ENCODE measurements around the gene LRMDA. TPM values are rescaled to one million over a fixed set of nuclear protein-coding genes. Genes with fewer than 3 reads are reported as not detected.

LRMDA gene
- total RNA-seq, 1 donor from 2014 or later, result not detected

DNA sequence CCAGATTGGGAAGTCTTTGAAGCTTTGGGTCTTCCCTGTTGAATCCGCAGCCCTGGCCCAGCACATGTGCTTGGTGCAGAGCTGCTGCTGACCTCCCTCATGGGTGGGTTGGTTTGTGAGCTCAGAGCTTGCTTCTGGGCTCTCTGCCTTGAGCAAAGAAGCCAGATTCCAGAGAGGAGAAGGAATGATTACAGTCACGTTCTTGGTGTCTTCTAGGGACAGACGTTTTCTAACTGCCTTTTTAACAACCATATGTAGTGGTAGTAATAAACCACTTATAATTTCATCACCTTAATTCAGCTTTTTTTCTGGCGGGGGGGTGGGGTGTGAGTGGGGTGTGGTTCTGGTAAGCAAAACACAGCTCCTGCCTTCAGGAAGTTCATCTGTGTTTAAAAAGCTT lies 39.5 kb downstream of the LRMDA start:
- intact Hi-C loops (cut with micrococcal nuclease), result no loop called here

DNA sequence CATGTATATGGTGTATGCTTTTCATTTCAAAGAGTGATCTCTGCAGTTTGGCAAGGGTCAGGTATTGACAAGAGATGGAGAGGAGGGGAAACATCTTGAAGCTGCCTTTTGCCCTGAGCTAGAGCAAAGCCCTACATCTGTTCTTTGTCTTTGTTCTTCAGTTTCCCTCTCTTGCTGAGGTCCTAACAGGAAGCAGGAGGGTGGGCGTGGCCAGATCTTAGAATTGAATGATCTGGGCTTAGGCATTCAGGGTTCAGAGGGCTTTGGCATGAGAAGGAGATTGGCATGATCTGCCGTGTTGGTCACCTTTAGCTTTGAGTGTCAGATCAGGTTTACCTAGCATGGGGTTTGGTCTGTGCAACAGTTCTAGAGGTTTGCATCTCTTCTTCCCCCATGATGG lies 41.3 kb downstream of the LRMDA start:
- intact Hi-C loops (cut with micrococcal nuclease), result no loop called here

DNA sequence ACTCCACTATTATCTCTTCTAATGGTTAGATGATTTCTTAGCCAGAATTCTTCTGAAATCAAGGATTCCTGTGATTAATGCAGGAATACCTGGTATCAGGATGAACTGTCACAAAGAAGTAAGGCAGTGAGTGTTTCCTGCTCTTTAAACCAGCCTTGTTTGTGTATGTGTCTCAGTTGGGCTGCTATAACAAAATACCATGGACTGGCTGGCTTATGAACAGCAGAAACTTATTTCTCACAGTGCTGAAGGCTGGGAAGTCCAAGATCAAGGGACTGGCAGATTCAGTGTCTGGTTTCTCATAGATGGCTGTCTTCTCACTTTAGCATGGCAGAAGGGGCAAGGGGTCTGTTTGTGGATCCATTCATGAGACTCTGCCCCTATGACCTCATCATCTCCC lies 42.7 kb downstream of the LRMDA start:
- intact Hi-C loops (cut with micrococcal nuclease), result no loop called here

DNA sequence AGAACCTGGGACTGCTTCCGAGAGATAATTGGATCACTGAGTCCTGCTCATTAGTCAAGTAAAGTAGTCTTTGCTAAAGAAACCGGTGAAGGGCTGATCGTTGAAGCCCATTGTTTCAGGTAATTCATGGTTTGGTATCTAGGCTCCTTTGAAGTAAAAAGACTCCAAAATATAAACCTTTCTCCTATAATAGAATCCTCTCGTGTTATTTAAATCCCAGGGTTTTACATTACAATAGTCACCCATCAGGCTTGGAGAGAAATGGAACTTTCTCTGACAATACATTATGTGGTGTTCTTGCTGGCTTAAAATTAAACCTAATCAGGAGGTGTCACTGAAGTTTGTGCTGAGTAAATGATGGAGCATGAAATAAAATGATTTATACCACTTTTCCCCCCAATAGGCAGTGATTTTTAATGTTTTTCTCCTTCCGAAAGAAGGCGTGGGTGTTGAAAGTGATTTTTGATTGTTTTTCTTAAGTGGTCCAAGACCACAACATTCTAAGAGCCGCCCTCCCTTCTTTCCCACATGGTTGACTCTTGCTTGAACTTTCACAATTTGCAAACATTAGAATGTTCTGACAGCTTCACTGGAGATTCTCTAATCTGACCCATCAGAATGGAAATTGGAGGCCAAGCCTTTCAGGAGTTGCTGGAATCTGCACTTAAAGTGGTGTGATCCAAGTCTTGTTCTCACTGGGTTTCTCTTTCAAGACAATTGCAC lies 44.2 kb downstream of the LRMDA start:
- intact Hi-C loops (cut with micrococcal nuclease), result no loop called here

DNA sequence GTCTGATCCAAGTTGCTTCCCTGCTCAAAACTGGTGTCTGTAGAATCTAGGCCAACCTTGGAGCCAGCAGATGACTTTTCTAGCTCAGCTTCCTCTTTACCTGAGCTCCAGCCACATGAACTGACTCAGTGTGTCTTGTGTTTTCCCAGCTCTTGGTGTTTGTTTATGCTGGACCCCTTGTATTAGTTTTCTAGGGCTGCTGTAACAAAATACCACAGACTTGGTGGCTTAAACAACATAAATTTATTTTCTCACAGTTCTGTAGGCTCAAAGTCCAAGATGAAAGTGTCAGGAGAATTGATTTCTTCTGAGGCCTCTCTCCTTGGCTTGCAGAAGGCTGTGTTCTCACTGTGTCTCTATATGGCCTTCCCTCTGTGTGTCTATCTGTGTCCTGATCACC lies 45.1 kb downstream of the LRMDA start:
- intact Hi-C loops (cut with micrococcal nuclease), result no loop called here

DNA sequence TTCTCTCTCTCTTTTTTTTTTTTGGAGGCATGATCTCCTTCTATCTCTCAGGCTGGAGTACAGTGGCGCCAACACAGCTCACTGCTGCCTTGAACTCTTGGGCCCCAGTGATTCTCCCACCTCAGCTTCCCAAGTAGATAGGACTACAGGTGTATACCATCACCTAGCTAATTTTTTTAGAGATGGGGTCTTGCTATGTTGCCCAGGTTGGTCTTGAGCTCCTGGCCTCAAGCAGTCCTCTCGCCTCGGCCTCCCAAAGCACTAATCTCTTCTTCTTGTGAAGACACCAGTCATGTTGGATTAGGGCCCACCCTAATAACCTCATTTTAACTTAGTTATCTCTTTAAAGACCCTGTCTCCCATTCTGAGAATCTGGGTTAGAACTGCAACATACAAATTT lies 45.6 kb downstream of the LRMDA start:
- intact Hi-C loops (cut with micrococcal nuclease), result no loop called here

DNA sequence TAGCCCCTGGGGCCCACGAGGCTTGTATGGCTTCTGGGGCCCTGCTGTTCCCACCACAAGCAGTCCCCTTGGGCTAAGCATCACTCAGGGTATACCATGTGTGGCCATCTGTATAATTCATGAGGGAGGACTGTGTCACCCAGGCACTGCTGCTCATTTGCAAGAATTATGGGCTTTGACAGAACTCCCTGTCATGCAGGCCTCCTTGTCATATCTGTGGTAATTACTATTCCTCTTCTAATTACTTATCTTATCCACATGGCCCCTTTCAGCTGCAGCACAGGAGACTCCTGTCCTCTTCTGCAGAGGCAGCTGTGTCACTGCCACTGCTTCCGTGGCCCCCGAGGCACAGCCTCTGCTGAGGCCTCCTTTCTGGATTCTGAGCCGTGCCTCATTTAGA lies 46.3 kb downstream of the LRMDA start:
- intact Hi-C loops (cut with micrococcal nuclease), result no loop called here

DNA sequence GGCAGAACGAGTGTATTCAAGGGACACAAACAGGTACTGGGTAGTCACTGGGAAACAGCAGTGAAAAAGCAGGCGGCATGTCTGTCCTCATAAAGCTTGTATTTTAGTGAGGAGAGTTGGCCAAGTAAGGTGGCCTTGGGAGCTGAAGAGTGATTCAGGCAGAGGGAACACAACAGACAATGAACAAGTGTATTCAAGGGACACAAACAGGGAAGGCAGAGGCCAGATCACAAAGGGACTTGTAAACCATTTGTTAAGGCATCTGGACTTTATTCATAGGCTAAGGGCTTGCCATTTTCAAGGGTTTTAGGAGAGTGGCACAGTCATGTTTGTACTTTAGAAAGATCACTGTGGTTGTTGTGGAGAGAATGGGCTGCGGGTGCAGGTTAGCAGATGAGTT lies 49.0 kb downstream of the LRMDA start:
- intact Hi-C loops (cut with micrococcal nuclease), result no loop called here

DNA sequence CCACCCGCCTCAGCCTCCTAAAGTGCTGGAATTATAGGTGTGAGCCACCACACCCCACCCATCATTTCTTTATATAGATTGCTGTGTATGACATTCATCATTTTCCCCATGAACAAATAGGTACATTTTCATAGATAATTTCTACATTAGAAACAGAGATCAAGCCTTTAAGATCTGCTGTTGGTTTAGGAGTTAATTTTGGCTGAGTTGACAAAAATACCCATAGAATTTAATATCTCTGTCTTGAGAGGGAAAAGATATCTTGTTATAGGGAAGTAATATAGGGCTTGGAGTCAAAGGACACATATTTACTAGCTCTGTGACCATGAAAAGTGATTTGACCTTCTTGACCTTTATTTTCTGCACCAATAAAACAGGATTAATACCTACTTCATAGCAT lies 51.8 kb downstream of the LRMDA start:
- intact Hi-C loops (cut with micrococcal nuclease), result no loop called here

DNA sequence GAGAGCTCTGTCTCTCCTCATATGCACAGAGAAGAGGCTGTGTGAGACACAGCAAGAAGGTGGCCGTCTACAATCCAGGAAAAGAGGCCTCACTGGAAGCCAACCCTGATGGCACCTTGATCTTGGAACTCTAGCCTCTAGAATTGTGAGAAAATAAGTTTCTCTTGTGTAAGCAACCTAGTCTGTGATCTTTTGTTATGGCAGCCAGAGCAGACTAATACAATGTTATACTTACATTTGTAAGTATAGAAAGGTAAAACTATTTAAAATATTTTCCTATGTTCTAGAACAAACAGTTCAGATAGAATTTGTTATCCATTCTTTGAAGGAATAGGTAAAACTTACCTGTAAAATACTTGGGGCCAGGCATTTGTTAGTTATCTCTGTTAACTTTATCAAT lies 53.3 kb downstream of the LRMDA start:
- intact Hi-C loops (cut with micrococcal nuclease), result no loop called here

DNA sequence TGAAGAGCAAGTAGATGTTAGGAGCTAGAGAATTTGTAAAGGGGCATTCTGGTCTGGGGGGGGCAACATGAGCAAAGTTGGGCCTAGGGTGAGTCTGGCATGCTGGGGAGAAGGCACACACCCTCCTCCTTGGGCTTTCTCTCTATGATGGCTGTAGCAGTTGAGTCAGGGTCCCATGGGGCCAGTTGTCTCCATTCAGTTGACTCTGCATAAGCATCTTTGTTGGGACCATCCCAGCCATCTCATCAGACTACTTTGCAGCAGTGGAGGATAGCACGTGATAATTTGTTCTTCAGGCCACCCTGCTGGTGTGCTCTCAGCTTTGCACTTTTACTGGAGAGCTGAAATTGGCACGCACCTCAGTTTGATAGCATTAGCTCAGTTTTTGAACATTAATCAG lies 55.2 kb downstream of the LRMDA start:
- intact Hi-C loops (cut with micrococcal nuclease), result no loop called here

DNA sequence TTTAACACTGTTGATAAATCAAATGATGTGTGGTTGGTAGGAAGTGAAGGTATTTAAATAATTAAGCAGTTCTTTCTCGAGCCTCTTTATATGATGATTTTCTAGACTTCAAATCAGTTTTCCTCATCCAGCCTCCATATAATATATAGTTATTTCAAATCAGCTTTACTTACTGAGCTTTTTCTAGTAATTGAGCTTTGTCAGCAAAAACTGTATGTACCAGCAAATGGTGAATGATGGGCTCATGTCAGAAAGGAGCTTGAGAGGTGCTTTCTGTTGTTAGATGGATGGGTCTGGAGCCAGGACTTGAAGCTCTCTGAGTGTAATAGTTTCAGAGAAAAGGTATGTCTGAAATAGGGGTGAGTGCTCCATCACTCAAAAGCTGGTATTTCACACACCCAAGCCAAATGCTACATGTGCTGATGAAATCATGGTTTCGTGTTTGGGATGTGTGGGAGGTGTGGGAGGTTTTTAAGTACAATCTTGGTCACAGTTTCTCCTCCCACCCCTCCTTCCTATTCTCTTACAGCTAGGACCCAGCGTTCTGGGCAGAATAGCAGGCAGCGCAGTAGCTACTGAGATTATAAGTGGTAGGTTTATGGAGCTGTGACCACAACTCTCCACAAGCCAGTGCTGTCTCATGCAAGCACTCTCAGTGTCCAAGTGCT lies 55.8 kb downstream of the LRMDA start:
- intact Hi-C loops (cut with micrococcal nuclease), result no loop called here

DNA sequence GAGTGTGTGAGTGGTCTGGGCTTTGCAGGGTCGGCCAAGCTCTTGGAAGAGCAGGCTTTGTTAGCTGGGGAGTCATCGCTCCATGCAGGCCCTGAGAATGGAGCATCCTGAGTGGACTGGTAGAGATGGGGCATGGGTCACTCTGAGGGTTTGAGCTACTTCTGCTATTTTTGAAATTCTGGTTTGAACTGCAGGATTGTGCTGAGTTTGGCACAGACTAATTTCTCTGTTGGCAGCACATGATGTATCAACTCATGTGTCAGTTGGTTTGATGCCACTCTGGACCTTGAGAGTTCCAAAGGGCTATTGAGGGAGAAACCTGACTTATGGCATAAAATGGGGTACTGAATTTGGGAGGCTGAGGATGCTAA lies 56.3 kb downstream of the LRMDA start:
- intact Hi-C loops (cut with micrococcal nuclease), result no loop called here

DNA sequence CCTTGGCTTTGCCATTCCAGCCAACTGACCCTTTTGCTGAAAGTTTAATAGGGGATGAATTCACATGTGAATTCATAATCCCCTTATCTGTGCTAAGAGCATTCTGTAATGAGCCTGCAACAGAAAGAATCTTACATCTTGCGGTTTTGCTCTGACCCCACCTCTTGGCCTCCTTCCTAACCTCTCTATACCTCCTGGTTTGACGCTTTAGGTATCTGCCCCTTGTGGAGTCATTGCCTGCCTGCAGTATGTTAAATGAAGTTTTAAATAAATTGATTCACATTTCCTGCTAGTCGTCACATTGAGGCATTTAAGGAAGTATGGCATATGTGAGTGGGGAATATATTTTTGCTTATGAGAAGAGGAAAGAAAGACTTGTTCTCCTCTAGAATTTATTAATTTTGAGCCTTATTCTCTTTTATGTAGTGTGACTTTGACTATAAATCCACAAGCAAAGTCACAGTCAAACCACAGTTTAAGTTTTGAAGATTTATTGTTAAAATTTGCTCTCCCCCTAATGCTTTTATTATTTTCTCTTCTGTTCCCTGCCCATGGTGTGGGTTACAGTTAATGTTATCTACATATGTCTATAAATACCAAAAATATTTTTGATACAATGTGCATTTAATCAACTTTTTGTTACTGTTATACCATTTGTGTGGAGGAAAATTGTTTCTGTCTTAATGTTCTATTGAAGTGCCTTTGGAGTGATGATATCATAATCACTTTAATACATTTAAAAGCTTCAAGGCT lies 60.9 kb downstream of the LRMDA start:
- intact Hi-C loops (cut with micrococcal nuclease), result no loop called here

DNA sequence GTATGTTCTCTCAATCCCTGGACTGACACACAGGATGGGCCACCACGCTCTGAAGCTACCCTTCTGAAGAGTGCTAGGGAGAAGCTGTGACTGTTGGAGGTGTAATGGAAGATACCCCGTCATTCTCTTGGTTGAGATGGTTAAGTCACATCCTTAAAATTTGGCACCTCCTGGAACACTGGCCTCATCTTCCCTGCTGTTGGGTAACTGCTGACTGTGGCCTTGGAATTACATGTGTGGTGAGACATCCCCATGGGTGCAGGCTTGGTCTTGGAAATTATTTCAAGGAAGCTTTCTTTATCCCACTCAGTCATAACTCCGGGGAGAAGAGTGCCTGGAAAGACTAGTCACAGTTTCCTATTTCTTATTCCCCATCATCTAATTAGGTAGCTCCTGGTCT lies 62.0 kb downstream of the LRMDA start:
- intact Hi-C loops (cut with micrococcal nuclease), result no loop called here

DNA sequence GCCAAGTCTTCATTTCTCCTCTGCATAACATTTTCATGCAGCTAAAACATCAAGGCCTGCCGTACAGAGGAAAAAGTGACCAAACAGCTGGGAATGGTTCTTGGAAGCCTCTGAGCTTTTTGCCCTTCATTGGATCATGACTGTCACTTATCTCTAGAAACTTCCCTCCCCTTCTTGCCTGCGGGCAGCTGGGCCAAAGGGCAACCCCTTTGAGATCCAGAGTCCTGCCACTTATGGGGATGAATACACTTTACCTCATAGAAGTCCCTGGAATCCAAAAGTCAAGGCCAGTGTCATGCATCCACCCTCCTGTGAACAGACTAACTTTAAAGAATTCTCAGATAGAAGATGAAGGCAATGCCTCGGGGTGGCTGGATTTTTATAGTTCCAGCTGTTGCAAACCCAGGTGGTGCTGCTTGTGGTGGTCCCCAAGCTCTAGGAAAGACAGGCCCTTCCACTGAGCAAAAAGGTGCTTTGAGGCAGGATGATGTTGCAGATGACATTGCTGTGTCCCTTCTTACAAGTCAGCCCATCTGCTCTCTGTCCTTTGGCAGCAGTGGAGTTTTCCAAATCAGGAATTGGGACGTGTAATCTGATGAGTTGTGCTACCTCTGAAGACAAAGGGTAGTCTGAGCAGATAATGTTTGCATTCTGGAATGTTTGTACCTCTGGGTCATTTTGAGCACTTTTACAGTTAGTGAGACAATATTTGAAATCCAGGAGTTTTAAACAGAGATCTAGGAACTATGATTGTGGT lies 64.2 kb downstream of the LRMDA start:
- intact Hi-C loops (cut with micrococcal nuclease), result no loop called here

DNA sequence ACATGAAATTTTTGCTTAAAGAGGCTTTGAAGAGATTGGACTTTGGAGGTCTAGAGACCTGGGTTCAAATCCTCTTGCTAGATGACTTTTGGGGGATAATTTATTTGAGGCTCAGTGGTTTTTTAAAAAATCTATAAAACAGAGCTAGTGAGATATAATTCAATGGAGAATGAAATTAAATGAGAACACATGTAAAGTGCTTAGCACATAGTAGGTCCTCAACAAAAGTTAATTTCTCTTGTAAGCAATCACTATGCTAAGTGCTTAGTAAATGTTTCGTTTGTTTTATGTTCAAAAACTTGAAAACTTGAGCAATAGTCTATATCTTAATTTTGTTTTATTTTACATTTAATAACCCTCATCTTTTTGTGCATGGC lies 64.8 kb downstream of the LRMDA start:
- intact Hi-C loops (cut with micrococcal nuclease), result no loop called here

DNA sequence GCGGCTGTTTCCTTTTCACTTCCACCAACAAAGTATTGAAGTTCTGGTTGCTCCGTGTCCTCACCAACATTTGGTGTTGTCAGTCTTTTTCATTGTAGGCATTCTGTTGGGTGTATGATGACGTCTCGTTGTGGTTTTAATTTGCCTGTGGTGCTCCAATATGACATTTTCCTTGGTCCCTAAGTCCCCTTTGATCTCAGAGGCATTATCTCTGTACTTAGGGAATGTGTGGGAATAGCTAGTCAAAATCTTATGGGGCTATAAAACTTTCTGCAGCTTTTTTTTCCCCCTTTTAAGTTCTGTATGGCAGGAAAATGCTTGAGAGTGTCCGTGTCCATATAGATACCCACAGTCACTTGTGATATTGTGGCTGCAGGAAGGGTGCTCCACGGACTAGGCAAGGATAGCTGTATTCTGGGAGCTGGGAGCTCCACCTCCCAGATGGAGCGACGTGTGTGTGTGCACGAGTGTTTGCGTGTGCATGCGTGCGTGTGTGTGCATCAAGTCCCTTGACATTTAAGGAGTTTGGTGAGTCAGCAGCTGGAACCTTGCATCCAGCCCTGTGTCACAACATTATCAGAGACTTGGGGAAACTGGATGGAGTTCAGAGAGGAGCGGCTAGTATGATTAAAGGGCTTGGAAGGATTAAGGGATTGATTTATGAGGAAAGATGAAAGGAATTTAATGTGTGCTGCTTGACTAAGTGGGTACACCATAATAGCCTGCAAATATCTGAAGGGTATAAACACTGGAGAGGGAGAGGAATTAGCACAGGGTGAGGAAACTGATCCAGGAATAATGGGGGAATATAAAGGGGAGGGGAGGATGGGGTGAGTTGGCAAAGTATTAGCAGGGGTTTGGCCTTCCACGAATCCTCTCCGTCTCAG lies 66.8 kb downstream of the LRMDA start:
- intact Hi-C loops (cut with micrococcal nuclease), result no loop called here

DNA sequence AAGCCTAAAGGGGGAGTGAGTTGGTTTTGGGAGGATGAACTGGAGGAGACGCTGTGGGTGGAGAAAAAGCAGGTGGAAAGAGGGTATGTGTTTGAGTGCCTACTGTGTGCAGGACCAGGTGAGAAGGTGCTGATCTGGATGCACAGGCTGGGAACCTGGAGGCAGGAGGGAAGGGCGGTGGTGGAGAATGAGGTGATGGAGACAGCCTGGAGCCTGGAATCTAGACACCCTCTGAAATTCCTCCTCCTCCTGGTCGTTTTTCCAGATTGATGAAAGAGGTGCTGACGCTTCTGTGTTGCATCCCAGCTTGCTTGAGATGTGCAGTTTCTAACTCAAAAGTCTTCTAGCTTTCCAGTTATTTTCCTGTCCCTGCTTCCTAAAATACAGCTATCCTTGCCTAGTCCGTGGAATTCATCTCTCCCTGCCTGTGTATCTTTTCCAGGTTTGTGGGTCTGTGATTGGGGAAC lies 67.5 kb downstream of the LRMDA start:
- intact Hi-C loops (cut with micrococcal nuclease), result no loop called here

DNA sequence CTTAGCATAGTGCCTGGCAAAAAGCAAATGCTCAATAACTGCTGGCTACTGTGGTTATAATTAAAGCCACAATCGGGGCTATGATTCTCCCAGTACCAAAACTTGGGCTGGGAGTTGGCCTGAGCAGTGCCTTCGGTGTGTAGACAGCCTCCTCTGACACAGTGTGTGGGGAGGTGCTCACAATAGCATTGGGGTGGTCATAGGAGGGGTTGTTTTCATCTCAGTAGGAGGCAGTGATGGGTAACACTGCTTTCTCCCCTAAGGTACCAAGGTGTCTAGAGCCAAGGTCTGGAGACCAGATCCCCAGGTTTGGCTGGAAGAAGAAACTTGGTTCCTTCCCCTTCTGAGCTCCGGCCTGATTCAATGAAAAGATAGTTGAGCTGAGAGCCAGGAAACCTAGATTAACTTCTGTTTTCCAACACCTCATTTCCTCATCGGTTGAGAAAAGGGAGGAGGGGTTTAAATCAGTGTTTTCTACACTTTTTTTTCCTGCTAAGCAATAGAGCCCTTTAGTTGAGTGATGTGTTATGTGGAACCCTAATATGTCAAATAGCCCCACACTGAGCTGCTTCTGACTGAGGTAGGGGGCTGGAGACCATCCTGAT lies 68.2 kb downstream of the LRMDA start:
- intact Hi-C loops (cut with micrococcal nuclease), result no loop called here

Measured in T-helper 1 cell treated with Interleukin-12 subunit alpha and Interleukin-12 subunit beta and Interleukin-4 antibody, amounts not matched to agents 30 ng/mL and 1 ng/mL, for 36 hours (primary cell).